ENCODE measurements around the gene MSMP. TPM values are rescaled to one million over a fixed set of nuclear protein-coding genes. Genes with fewer than 3 reads are reported as not detected.

The MSMP gene
- total and polyA plus RNA-seq, 2 donors (not counting 3 experiments of a cell fraction or from before 2014, with no cell fraction given), result 18.8 to 29.0 TPM

GRCh38 chr9:35706951-35707350 lies 47.1 kb downstream of the MSMP start:
- CTCF ChIA-PET, result interaction anchor here (2.0 kb wide), 1 partner anchor 10 kb away, joined by 15 read pairs; no protein-coding TSS in a partner anchor
- no peaks in the 10 kb centered on the region for H3K9me1 ChIP-seq (replicated peaks; ENCODE audit: control insufficient read depth, extremely low read depth, insufficient read depth, low read length)
- DNase-seq (ENCODE audit: low read depth, low spot score) (no peak), FAIRE-seq (no peak)
- H3K27me3 ChIP-seq (ENCODE audit: control insufficient read depth in 2 of 2, insufficient read depth in 2 of 2, low read length in 2 of 2), result no peaks in the 10 kb centered on the region
- POLR2A ChIA-PET, result no interaction called here
- TF ChIP-seq FOS (IDR thresholded peaks at IDR 0.05; ENCODE audit: borderline replicate concordance, insufficient read depth, low read length) (no peak), POLR2AphosphoS5 (IDR thresholded peaks at IDR 0.05; ENCODE audit: insufficient read depth, low read depth, low read length) (no peak), JUN (IDR thresholded peaks at IDR 0.05; ENCODE audit: borderline replicate concordance, insufficient read depth, insufficient read length, low read depth) (no peak), EZH2 (IDR thresholded peaks at IDR 0.05; ENCODE audit: borderline replicate concordance, low read depth, low read length, severe bottlenecking) (no peak), MYC (IDR thresholded peaks at IDR 0.05; ENCODE audit: low read depth, low read length) (no peak), POLR2A (IDR thresholded peaks at IDR 0.05; ENCODE audit: low read depth, low read length) (no peak), GATA2 (IDR thresholded peaks at IDR 0.05; ENCODE audit: insufficient read depth, insufficient read length, low read depth, low read length) (no peak), CTCF (IDR thresholded peaks at IDR 0.05; ENCODE audit: extremely low read depth in 1 of 2, insufficient read depth in 1 of 2, low read depth in 1 of 2, low read length in 2 of 2) (no peak)
- TF ChIP-seq, protein P1, sequence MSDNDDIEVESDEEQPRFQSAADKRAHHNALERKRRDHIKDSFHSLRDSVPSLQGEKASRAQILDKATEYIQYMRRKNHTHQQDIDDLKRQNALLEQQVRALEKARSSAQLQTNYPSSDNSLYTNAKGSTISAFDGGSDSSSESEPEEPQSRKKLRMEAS (IDR thresholded peaks at IDR 0.05; ENCODE audit: insufficient read depth, insufficient read length), result no peak
- intact Hi-C loops (cut with micrococcal nuclease) (no loop called here), dilution Hi-C loops (cut with MboI; ENCODE audit: extremely low pct_ligation_motif_present, low sequenced_read_pairs) (no loop called here)
- no peaks in the 10 kb centered on the region for H3K79me2 ChIP-seq (ENCODE audit: control insufficient read depth, insufficient read depth, low read length)
- no peaks in the 10 kb centered on the region for H4K20me1 ChIP-seq (replicated peaks; ENCODE audit: control insufficient read depth, extremely low read depth, insufficient read depth, low read length)
- H3K27ac ChIP-seq (ENCODE audit: insufficient read depth, low read depth, low read length), result no peak overlapping the region
- no peak overlapping the region for H2AFZ ChIP-seq (ENCODE audit: low read depth, low read length)
- no peaks in the 10 kb centered on the region for H3K4me1 ChIP-seq (ENCODE audit: control insufficient read depth, extremely low read depth, insufficient read depth, low read length)
- no peak overlapping the region for H3K4me2 ChIP-seq (ENCODE audit: insufficient read depth, low read length)
- H3K4me3 ChIP-seq (replicated peaks in 1 of 3; ENCODE audit: insufficient read depth in 1 of 3, low read depth in 1 of 3, low read length in 3 of 3), result no peak overlapping the region
- H3K9me3 ChIP-seq (replicated peaks; ENCODE audit: control insufficient read depth, insufficient read depth, low read length), result no peaks in the 10 kb centered on the region
- peaks cover 63 to 81% of the 10 kb centered on the region in 2 experiments for H3K36me3 ChIP-seq (ENCODE audit: control insufficient read depth in 2 of 2, extremely low read depth in 1 of 2, insufficient read depth in 2 of 2, low read length in 2 of 2)
- no TSS peak for BruUV-seq (replicated peaks)
- no peak overlapping the region for H3K9ac ChIP-seq (replicated peaks; ENCODE audit: extremely low read depth, insufficient read depth, low read length)
